GM18868 (cell line): ENCODE measurements around the gene TRAPPC2L.

Source experiments
- ATAC-seq: cut with Tn5 transposase; IDR thresholded peaks from one replicate; pipeline ENCODE4 v1.9.1; 2021; ENCODE audit warnings: mild to moderate bottlenecking, moderate library complexity; ENCODE audit not compliant: unreplicated experiment

The TRAPPC2L gene

DNA sequence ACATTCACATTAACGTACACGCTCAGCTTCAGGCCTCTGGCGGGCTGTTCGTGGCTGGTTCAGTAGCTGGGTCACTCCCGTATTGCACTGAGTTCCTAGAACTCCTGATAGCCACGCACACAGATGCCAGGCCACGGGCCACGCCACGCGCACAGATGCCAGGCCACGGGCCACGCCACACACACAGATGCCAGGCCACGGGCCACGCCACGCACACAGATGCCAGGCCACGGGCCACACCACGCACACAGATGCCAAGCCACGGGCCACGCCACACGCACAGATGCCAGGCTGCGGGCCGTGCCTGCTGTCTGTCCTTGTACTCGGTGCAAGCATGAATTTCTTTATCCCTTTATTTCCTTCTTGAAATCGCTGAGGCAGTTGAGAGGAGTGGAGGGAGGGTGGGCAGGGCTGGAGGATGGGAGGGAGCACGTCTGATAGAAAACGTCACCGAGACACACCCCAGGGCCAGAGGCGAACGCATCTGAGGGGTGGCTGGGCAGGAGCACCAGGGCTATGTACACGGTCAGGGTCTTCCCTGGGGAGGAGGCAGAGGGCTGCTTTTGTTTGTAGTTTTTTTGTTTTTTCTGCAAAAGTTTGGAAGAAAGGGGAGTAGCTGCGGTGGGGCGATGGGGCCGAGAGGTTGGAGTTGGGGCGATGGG is 18.1 kb downstream of the TRAPPC2L start:
- no peak for ATAC-seq

DNA sequence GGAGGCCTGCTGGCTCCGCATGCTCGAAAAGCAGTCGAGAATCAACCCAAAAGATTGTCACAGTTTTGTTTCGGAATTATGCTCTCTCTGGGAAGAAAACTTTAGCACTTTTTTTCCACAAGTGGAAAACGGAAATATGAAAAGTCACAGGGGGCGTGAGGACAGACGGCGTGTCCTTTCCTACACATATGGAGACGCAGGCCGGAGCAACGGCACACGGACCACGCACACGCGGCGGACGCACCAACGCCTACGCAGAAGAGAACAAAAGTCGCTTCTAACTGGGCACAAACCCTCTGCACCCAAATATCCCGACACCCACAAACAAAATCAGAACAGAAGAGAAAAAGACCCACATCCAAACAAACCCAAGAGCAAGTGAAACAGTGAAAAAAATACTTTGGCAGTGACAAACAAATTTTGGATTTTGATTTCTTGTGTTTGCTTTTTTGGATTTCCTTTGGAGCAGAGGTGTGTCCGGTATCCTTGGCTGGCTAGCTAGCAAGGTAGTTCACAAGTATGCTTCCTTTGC is 18.8 kb downstream of the TRAPPC2L start:
- ATAC-seq = no peak

- ATAC-seq = no peak
Observed at GRCh38 chr16:88876942-88877526, 20.1 kb downstream of the TRAPPC2L start.

- no peak for ATAC-seq
Observed at GRCh38 chr16:88877564-88878289, 20.8 kb downstream of the TRAPPC2L start.

DNA sequence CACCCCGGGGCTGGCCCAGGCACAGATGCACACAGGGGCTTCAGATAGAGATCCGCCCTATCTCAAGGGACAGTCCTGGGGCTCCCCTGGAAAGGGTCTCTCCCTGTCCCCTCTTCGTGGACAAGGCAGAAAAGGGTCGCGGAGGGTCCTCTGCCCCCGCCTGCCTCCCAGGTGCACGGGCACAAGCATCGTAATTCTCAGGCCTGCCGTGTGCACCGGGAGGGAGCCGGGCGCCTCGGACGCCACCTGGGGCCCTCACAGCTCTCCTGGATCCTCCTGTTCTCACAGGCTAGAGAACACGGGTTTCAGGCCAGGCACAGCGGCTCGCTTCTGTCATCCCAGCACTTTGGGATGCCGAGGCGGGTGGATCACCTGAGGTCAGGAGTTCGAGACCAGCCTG is 21.4 kb downstream of the TRAPPC2L start:
- ATAC-seq = no peak

DNA sequence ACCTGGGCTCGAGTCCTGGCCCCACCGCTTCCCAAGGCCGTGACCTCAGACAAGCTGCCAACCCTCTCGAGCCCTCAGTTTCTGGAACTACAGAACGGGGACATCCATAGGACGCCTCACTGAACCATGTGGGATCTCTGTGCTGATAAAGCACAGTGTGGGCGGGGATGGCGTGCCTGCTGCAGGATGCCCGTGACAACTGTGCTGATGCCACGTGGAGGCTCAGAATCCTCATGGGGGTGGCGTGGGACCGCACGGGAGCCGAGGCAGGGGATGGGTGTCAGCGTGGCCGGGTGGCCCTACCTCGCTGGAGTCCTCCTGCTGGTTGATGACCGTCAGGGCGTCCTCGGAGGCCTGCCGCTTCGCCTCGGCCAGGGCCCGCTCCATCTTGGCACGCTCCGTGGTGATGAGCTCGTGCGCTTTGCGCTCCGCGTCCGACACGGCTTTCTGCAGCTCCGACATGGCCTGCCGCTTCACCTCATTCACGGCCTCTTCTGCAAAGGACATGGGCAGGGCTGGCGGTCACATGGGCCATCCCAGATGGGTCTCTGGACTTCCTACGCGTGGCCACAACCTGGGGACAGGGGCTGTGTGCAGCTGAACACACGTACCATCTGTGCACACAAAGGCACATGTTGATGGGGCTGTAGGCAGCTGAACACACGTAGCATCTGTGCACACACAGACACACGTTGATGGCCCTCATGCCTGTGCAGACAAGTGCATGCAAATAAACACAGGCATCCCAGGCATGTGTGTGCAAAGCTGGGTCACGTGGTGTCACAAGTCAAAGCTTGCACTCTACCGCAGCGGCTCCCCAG is 22.2 kb downstream of the TRAPPC2L start:
- no peak for ATAC-seq

DNA sequence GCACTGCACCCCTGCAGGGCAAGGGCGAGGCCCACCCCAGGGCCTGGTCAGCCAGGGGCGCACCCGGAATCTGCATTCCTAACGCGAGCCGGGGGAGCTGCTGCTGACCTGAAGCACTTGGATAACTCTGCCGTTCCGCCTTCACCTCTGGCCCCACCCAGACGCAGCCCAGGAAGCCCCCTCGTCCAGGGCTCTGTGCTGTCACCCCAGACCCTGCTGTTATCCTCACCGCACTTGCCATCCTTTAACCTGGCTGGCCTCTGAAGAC is 22.8 kb downstream of the TRAPPC2L start:
- no peak for ATAC-seq

GRCh38 chr16:88880226-88881006 is 23.5 kb downstream of the TRAPPC2L start:
- no peak for ATAC-seq

- ATAC-seq = no peak
Observed at GRCh38 chr16:88881007-88881615, 24.2 kb downstream of the TRAPPC2L start.

- ATAC-seq = no peak
Observed at GRCh38 chr16:88881675-88882357, 24.9 kb downstream of the TRAPPC2L start.

GRCh38 chr16:88882358-88883030 is 25.6 kb downstream of the TRAPPC2L start:
- no peak for ATAC-seq

DNA sequence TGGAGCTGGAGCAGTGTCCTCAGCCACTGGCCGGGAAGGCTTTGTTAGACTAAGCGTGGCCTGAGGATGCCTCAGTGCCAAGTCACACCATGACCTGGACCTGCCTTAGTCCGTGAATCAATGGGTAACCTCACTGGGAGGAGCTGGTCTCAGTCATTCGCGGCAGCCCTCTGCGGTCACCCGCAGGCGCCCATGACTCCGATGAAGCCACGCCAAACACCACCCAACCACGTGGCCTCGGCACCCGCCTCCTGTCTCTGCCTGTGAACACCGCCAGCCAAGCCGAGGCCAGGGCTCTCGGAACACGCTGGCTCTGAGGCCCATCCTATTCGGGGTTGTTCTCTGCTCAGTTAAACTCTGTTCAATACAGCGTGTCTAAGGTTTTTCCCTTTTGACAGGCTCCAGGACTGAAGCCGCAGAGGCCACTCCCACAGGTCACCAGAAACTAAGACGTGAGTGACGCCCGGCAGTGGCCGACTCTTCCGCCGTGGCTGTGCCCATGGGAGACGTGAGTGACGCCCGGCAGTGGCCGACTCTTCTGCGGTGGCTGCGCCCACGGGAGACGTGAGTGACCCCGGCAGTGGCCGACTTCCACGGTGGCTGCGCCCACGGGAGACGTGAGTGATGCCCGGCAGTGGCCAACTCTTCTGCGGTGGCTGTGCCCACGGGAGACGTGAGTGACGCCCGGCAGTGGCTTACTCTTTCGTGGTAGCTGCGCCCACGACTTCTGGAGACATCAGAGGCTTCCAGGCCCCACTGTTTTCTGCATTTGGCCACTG is 26.4 kb downstream of the TRAPPC2L start:
- ATAC-seq = no peak

DNA sequence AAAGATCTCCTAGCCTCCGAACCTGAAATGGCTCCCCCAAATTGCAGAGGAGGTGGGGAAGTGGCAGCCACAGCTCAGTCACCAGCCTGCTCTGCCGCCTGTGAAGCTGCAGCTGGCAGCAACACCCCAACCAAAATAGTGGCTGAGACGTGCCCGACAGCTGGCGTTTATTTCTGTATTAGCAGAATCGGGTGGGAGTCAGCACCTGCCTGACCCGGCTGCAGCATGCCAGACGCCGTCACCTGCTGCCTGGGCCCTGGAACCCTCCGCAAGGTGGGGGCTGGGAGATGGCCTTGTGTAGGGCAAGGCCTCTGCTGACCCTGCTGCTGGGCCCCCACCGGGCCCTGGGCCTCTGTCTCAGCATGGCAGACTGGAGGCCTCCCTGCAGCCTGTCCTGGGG is 27.0 kb downstream of the TRAPPC2L start:
- ATAC-seq = no peak

GRCh38 chr16:88884569-88885271 is 27.8 kb downstream of the TRAPPC2L start:
- ATAC-seq = no peak

DNA sequence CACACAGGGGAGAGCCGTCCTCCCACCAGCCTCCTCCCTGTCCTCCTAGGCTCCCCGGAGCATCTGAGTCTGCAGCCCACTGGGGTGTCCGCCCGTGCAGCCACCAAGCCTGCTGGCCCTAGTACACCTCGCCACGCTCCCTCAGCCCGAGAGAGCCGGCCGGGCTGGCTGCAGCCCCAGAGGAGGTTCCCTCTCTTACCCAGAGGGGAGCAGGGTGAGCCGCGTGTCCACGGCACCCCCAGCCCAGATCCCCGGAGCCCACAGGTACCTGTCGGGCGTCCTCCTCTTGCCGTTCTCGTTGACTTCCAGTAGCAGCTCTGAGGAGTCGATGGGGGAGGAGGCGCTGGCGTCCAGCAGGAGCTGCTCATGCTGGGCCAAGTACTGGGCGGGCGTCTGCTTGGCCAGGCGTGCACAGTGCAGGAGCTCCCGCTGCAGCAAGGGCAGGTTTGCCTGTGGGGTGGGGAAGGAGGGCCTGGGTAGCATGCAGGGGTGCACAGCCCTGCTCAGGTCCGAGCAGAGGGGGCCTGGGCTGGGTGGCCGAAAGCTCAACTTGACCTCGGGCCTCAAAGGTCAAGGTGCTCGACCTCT is 28.9 kb downstream of the TRAPPC2L start:
- ATAC-seq = no peak

- no peak for ATAC-seq
Observed at GRCh38 chr16:88886420-88886844, 29.5 kb downstream of the TRAPPC2L start.

GRCh38 chr16:88886845-88887521 is 30.1 kb downstream of the TRAPPC2L start:
- no peak for ATAC-seq
